Uterus (tissue), 2 donors: Measurements from ENCODE around the gene FIGNL1.

Experiments used
- POLR2A ChIP-seq, 2 donors: fragments of 450-650 bp; IDR thresholded peaks; one replicate each; pipeline ENCODE4 v1.6.1; 2016; ENCODE audit warnings: antibody characterized with exemption in 2 of 2, mild to moderate bottlenecking in 1 of 2, moderate library complexity in 1 of 2
- TF ChIP-seq, protein P1 (sequence below), 4 experiments: fragments of 200-600 bp in 2 of 4; fragments of 450-650 bp in 2 of 4; sonication (generic) in 2 of 4; IDR thresholded peaks; one replicate each; pipeline ENCODE4 v1.5.1; 2016 to 2019; ENCODE audit warnings: antibody characterized with exemption in 4 of 4, mild to moderate bottlenecking in 2 of 4, moderate library complexity in 1 of 4

- TF ChIP-seq, protein P1, sequence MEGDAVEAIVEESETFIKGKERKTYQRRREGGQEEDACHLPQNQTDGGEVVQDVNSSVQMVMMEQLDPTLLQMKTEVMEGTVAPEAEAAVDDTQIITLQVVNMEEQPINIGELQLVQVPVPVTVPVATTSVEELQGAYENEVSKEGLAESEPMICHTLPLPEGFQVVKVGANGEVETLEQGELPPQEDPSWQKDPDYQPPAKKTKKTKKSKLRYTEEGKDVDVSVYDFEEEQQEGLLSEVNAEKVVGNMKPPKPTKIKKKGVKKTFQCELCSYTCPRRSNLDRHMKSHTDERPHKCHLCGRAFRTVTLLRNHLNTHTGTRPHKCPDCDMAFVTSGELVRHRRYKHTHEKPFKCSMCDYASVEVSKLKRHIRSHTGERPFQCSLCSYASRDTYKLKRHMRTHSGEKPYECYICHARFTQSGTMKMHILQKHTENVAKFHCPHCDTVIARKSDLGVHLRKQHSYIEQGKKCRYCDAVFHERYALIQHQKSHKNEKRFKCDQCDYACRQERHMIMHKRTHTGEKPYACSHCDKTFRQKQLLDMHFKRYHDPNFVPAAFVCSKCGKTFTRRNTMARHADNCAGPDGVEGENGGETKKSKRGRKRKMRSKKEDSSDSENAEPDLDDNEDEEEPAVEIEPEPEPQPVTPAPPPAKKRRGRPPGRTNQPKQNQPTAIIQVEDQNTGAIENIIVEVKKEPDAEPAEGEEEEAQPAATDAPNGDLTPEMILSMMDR (IDR thresholded peaks at IDR 0.05): no peak
- TF ChIP-seq POLR2A (IDR thresholded peaks at IDR 0.05): no peak
Observed at GRCh38 chr7:50425318-50425717, 24.8 kb downstream of the FIGNL1 start.
